MCF 10A (cell line): ENCODE measurements around the gene KLHL22. TPM values are rescaled to one million over a fixed set of nuclear protein-coding genes. Genes with fewer than 3 reads are reported as not detected.

ENCODE experiments used
- BruUV-seq: library from RNA; stranded (reverse); fragments of 400-500 nt; replicated peaks from 2 replicates; lab custom pipeline; 2021; lab: Mats Ljungman, UMichigan
- CTCF ChIA-PET: fragments of 300-600 bp; sonication (Branson Sonifier 250); formaldehyde crosslinking; extraction: SDS; loops from one replicate; lab custom pipeline; 2021; ENCODE audit warnings: antibody characterized with exemption, inconsistent platforms; lab: Yijun Ruan, JAX
- POLR2A ChIA-PET: fragments of 300-600, 350-650 bp; sonication (Branson Sonifier 250); formaldehyde crosslinking; extraction: SDS; loops from one replicate; lab custom pipeline; 2020; ENCODE audit warnings: antibody characterized with exemption, inconsistent platforms; lab: Yijun Ruan, JAX
- DNase-seq: peaks from one replicate; pipeline ENCODE4 v3.0.0-alpha.2; 2018; ENCODE audit not compliant: unreplicated experiment
- H3K27ac Mint-ChIP-seq: one replicate; pipeline ENCODE4 v1.8.0; 2022; ENCODE audit warnings: mild to moderate bottlenecking, low read depth, mixed read lengths; ENCODE audit not compliant: unreplicated experiment
- H3K27me3 Mint-ChIP-seq: one replicate; pipeline ENCODE4 v1.8.0; 2022; ENCODE audit warnings: mixed read lengths; ENCODE audit not compliant: insufficient read depth, unreplicated experiment
- H3K36me3 Mint-ChIP-seq: one replicate; pipeline ENCODE4 v1.8.0; 2022; ENCODE audit warnings: mild to moderate bottlenecking, moderate library complexity, mixed read lengths; ENCODE audit not compliant: insufficient read depth, unreplicated experiment
- H3K4me1 Mint-ChIP-seq: one replicate; pipeline ENCODE4 v1.8.0; 2022; ENCODE audit warnings: mixed read lengths; ENCODE audit not compliant: insufficient read depth, unreplicated experiment
- H3K4me3 Mint-ChIP-seq: one replicate; pipeline ENCODE4 v1.8.0; 2022; ENCODE audit warnings: mild to moderate bottlenecking, moderate library complexity, mixed read lengths; ENCODE audit not compliant: unreplicated experiment
- H3K9me3 Mint-ChIP-seq: one replicate; pipeline ENCODE4 v1.8.0; 2022; ENCODE audit warnings: mixed read lengths; ENCODE audit not compliant: unreplicated experiment
- intact Hi-C: fragments of 100-400 bp; cut with micrococcal nuclease; formaldehyde crosslinking; loops from 2 replicates; pipeline ENCODE4 v1.14.1; 2022
- total RNA-seq: library from RNA; stranded (reverse); gene quantifications from 2 replicates; pipeline ENCODE4 v1.2.3, GENCODE V29; 2022
- TF ChIP-seq, protein P1 (sequence below): fragments of 200-600 bp; IDR thresholded peaks from one replicate; pipeline ENCODE4 v1.8.0; 2022; ENCODE audit warnings: antibody characterized with exemption, mild to moderate bottlenecking; ENCODE audit not compliant: unreplicated experiment

KLHL22 gene
- total RNA-seq, 1 experiment from 2014 or later: 14.7 TPM

DNA sequence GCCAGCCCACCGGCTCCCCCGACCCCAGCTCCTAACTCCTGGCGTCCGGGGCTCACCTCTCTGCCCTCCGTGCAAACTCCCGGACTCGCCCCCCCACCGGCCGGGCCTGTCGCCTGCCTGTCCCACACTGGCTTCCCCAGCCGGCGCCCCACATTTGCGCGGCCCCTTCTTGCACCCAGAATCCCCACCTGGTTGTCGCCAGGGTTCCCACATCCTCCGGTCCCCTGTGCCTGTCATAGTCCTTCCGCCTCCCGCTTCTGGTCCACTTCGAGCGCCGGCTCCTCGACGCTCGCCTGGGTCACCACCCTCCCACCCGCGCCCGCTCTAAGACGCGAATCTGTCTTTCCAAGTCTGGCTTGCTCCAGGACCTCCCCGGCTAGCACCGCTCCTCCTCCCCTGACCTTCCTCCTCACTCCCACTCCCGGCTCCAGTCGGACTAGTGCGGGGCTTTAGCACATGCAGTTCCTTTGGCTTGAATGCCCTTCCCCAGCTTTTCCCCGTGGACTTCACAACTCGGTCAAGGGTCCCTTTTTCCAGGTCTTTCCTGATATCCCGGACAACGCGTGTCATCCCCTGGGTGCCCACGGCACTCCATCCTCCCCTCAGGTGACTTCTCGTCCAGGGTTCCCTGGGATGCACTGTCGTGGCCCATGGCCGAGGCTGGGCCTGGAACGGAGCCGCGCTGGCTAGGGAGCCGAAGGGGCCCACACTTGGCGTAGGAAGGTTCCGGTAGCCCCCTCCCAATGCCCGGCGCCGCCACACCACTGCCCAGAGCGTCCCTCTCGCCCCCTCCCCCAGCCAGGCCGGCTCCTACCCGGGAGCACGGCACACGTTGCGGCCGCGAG lies 58.6 kb downstream of the KLHL22 start:
- no TSS peak for BruUV-seq
- H3K36me3 Mint-ChIP-seq: no peaks in the 10 kb centered on the region
- no peak for DNase-seq
- ChIA-PET CTCF (no interaction called here), POLR2A (interaction anchor here (0.6 kb wide), 1 partner anchor 50 kb away, joined by 5 read pairs; no protein-coding TSS in a partner anchor)
- intact Hi-C loops: no loop called here
- H3K4me1 Mint-ChIP-seq: no peaks in the 10 kb centered on the region
- TF ChIP-seq, protein P1, sequence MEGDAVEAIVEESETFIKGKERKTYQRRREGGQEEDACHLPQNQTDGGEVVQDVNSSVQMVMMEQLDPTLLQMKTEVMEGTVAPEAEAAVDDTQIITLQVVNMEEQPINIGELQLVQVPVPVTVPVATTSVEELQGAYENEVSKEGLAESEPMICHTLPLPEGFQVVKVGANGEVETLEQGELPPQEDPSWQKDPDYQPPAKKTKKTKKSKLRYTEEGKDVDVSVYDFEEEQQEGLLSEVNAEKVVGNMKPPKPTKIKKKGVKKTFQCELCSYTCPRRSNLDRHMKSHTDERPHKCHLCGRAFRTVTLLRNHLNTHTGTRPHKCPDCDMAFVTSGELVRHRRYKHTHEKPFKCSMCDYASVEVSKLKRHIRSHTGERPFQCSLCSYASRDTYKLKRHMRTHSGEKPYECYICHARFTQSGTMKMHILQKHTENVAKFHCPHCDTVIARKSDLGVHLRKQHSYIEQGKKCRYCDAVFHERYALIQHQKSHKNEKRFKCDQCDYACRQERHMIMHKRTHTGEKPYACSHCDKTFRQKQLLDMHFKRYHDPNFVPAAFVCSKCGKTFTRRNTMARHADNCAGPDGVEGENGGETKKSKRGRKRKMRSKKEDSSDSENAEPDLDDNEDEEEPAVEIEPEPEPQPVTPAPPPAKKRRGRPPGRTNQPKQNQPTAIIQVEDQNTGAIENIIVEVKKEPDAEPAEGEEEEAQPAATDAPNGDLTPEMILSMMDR: no peak
- no peaks in the 10 kb centered on the region for H3K9me3 Mint-ChIP-seq
- no peak overlapping the region for H3K4me3 Mint-ChIP-seq
- H3K27me3 Mint-ChIP-seq: peaks cover 11% of the 10 kb centered on the region
- H3K27ac Mint-ChIP-seq: no peak overlapping the region

DNA sequence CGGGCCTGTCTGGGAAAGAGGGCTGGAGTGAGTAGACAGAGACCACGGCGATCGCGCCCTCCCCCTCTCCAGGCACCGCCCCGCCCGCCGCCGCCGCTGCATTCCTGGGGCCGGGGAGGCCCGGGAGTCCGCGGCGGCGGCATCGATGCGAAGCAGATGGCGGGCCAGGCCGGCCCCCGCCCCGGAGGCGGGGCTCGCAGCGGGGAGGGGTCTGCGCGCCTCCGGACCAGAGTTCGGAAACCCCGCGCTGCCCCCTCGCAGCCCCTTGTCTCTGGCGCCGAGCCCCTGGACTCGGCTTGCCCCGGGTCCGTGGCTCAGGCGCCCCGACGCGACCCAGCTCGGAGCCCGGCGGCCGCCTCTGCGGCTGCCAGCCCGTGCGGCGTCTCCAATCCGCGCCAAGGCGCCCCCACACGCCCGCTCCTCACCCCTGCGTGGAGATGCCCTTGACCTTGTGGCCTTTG lies 59.3 kb downstream of the KLHL22 start:
- intact Hi-C loops: no loop called here
- Mint-ChIP-seq H3K27ac (no peak overlapping the region), H3K4me3 (no peak overlapping the region), H3K36me3 (no peaks in the 10 kb centered on the region), H3K9me3 (no peaks in the 10 kb centered on the region), H3K4me1 (no peaks in the 10 kb centered on the region), H3K27me3 (peaks cover 11% of the 10 kb centered on the region)
- no peak for DNase-seq
- ChIA-PET CTCF (no interaction called here), POLR2A (interaction anchor here (0.6 kb wide), 1 partner anchor 51 kb away, joined by 5 read pairs; no protein-coding TSS in a partner anchor)
- no TSS peak for BruUV-seq
- TF ChIP-seq, protein P1: no peak

DNA sequence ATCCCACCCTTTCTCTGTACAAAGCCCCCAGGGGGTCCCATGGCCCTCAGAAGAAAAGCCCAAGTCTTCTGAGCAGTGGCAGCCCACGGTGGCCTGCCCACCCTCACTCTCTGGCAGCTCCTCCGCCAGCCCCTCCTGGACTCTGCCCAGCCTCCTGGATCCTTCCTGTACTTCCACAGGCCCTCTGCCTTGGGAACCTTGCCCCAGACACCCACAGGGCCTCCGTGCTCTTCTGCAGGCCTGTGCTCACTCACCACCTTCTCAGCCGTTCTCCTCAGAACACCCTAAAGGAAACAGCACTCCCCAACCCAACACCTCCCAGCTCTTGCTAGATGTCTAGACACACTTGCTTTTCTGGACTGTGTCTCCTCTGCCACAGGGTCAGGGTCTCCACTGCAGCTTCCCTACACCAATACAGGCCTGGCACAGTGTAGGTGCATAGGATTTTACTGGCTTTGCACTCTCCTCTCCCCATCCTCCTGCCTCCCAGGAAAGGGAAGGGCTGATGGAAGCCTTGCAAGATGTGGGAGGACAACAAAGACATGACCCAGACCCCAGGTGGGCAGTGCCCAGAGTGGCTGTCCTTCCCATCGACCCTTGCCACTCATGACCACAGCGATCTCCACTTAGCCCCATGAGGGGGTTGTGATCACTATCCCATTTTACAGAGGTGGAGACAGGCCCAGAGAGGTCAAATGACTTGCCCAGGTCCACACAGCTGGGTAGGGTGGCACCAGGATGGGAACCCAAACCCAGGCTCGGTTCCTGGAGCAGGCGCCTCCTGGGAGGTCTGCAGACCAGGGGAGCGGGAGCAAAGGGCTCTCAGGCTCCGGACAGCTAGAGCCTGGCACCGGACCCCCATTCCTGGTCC lies 59.9 kb downstream of the KLHL22 start:
- Mint-ChIP-seq H3K9me3 (no peaks in the 10 kb centered on the region), H3K27me3 (peaks cover 11% of the 10 kb centered on the region), H3K36me3 (no peaks in the 10 kb centered on the region), H3K4me1 (no peaks in the 10 kb centered on the region), H3K4me3 (no peak overlapping the region), H3K27ac (no peak overlapping the region)
- intact Hi-C loops: no loop called here
- CTCF ChIA-PET: no interaction called here
- POLR2A ChIA-PET: interaction anchor here (0.6 kb wide), 1 partner anchor 52 kb away, joined by 5 read pairs; no protein-coding TSS in a partner anchor
- BruUV-seq: no TSS peak
- DNase-seq: no peak
- TF ChIP-seq, protein P1: no peak

DNA sequence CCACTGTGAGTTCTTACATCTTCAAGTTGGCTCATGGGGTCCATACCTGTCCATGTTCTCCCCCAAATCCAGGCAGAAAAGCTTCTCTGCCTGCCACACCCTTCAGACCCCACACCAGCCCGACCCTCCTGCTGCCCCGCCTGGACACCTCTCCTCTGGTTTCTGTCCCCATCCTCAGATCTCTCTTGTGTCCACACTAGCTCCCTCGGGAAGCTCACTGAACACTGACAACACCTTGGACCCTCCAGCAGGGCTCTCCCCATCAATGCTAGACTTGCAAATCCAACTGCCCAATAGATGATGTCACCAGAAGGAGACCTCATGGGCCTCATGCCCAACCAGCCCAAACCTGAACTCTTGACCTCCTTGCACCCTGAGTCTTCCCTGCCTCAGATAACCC lies 60.8 kb downstream of the KLHL22 start:
- Mint-ChIP-seq H3K4me1 (no peaks in the 10 kb centered on the region), H3K4me3 (no peak overlapping the region)
- POLR2A ChIA-PET: no interaction called here

More for the DNA sequence above, 60.8 kb downstream of the KLHL22 start:
- Mint-ChIP-seq H3K9me3 (no peaks in the 10 kb centered on the region), H3K27ac (no peak overlapping the region), H3K27me3 (peaks cover 11% of the 10 kb centered on the region), H3K36me3 (no peaks in the 10 kb centered on the region)
- TF ChIP-seq, protein P1: no peak
- no TSS peak for BruUV-seq
- no peak for DNase-seq
- CTCF ChIA-PET: interaction anchor here (0.6 to 1.3 kb wide), 2 partner anchors 9 to 16 kb away, joined by 3 to 9 read pairs; no protein-coding TSS in a partner anchor
- intact Hi-C loops: no loop called here
